SK-N-MC (cell line): Measurements from ENCODE around the gene POLR1A.

Experiments
- DNase-seq: peaks from one replicate; pipeline ENCODE4 v3.0.0-alpha.2; 2011; ENCODE audit warnings: low read depth, low spot score
- H3K27ac ChIP-seq: fragments of 200-600 bp; sonication (generic); 2 replicates; pipeline ENCODE4 v1.5.1; 2016; ENCODE audit warnings: mixed run types
- H3K36me3 ChIP-seq: fragments of 200-600 bp; sonication (generic); 2 replicates; pipeline ENCODE4 v1.6.1; 2017; ENCODE audit warnings: antibody characterized with exemption, low read length, mixed read lengths; ENCODE audit not compliant: insufficient read depth
- H3K4me3 ChIP-seq: fragments of 200-600 bp; sonication (generic); 2 replicates; pipeline ENCODE4 v1.5.1; 2016
- H3K9ac ChIP-seq: fragments of 200-600 bp; sonication (generic); 2 replicates; pipeline ENCODE4 v1.8.0; 2017; ENCODE audit warnings: mixed run types, mixed read lengths; ENCODE audit not compliant: insufficient read length
- H3K9me3 ChIP-seq: fragments of 200-600 bp; sonication (generic); 2 replicates; pipeline ENCODE4 v1.6.1; 2017; ENCODE audit warnings: low read depth, mild to moderate bottlenecking, antibody characterized with exemption, low read length, moderate library complexity, mixed read lengths
- EZH2 ChIP-seq: fragments of 200-600 bp; sonication (generic); IDR thresholded peaks from one replicate; pipeline ENCODE4 v1.6.1; 2017; ENCODE audit warnings: antibody characterized with exemption
- FOXP2 ChIP-seq: optimal IDR thresholded peaks from 2 replicates; pipeline ENCODE3; 2011; ENCODE audit warnings: mild to moderate bottlenecking, moderate library complexity; ENCODE audit not compliant: insufficient read depth; ENCODE audit errors: extremely low read length, control extremely low read depth
- POLR2AphosphoS5 ChIP-seq: IDR thresholded peaks from 2 replicates; pipeline ENCODE4 v1.6.1; 2012; ENCODE audit warnings: mild to moderate bottlenecking, low read depth, low read length, borderline replicate concordance

Gene POLR1A

GRCh38 chr2:86105252-86105968, at the start of gene POLR1A:
Gene POLR1A (minus strand): TSS chr2:86105886. CDS start chr2:86105776, 110 bp downstream.
- Histone ChIP-seq H3K36me3 (peaks cover 69% of the 10 kb centered on the region), H3K9me3 (peaks cover 10% of the 10 kb centered on the region), H3K4me3 (peak within 1 kb of the TSS; percentile 97), H3K27ac (peak within 1 kb of the TSS; percentile 93), H3K9ac (peak within 1 kb of the TSS; percentile 99)
- peak; percentile 89 for DNase-seq
- no peak for TF ChIP-seq FOXP2
- TF ChIP-seq POLR2AphosphoS5 = peak; percentile 54; the same call in 1 of the 2 replicates
- no peak for TF ChIP-seq EZH2

GRCh38 chr2:86150502-86150901, 44.8 kb upstream of the POLR1A start:
- no peak for TF ChIP-seq EZH2
- TF ChIP-seq FOXP2 = no peak
- no peak for TF ChIP-seq POLR2AphosphoS5
- Histone ChIP-seq H3K27ac (no peak overlapping the region), H3K9me3 (no peaks in the 10 kb centered on the region), H3K9ac (no peak overlapping the region), H3K4me3 (no peak overlapping the region), H3K36me3 (peaks cover 61% of the 10 kb centered on the region)
- DNase-seq = no peak

DNA sequence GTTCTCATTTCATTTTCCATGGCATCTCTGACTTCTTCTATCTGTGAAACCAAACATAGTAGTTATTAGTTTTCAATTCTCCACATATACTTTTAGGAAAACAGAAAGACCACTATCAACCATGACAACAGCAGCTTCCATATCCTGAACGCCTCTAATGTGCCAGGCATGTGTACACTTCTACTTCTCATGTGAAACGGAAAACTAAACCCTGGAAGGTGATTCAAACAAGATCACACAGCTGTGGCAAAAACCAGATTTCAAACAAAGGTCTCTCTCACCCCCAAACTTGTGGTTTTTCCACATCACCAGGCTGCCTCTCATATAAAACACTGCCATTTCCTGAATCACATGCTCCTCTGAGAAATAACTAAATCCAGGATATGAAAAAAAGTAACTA, 42.1 kb upstream of the POLR1A start:
- H3K4me3 ChIP-seq = no peak overlapping the region
- H3K36me3 ChIP-seq = peaks cover 78% of the 10 kb centered on the region
- H3K9ac ChIP-seq = no peak overlapping the region
- no peaks in the 10 kb centered on the region for H3K9me3 ChIP-seq
- H3K27ac ChIP-seq = no peak overlapping the region
- DNase-seq = no peak
- TF ChIP-seq EZH2 = no peak
- no peak for TF ChIP-seq POLR2AphosphoS5
- no peak for TF ChIP-seq FOXP2

DNA sequence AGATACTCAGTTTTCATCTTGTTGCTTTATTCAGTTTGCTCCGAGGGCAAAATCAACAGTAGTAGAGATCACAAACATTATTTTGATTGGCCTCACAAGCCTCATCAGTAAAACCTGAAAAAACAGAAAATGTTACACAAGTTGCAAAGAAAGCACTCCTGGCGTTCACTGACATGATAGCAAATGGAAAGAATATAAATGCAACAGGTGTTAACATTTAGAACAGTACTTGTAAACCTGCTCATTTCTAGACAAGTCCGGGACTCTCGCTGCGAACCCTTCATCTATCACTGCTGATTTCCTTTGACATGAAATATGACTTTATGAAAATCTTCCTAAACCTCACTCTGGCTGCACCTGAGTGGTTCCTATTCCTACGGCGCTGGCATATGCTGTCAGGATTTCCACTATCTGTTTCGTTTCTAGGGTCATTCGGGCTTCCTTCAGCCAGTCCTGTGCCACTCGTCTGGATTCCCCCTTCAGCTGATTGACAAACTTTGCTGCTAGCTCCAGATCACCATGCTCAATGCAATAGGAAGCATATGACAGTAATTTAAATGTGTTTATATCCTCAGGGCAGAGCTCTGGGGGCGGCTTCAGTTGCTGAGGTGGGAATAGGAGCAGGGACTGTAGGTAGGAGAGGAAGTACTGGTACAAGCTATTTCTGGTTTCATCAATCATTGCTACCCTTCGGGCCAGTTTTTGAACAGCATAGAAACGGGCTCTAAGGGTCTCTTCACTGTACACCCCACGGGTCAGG, 38.4 kb upstream of the POLR1A start:
- Histone ChIP-seq H3K9me3 (no peaks in the 10 kb centered on the region), H3K4me3 (no peak overlapping the region), H3K36me3 (peaks cover 79% of the 10 kb centered on the region), H3K9ac (no peak overlapping the region), H3K27ac (0 out of 2 replicates have a peak overlapping the region, but pooled peaks have one; percentile 5)
- DNase-seq = no peak
- TF ChIP-seq EZH2 = no peak
- TF ChIP-seq POLR2AphosphoS5 = no peak
- no peak for TF ChIP-seq FOXP2

GRCh38 chr2:86143307-86143706, 37.6 kb upstream of the POLR1A start:
- Histone ChIP-seq H3K9ac (no peak overlapping the region), H3K27ac (peak overlapping the region; percentile 68), H3K36me3 (peaks cover 79% of the 10 kb centered on the region), H3K4me3 (no peak overlapping the region), H3K9me3 (no peaks in the 10 kb centered on the region)
- no peak for DNase-seq
- TF ChIP-seq POLR2AphosphoS5 = no peak
- TF ChIP-seq EZH2 = no peak
- no peak for TF ChIP-seq FOXP2

- no peak overlapping the region for H3K9ac ChIP-seq
- H3K4me3 ChIP-seq = no peak overlapping the region
- no peak for DNase-seq
- peak overlapping the region; percentile 68 for H3K27ac ChIP-seq
- peaks cover 79% of the 10 kb centered on the region for H3K36me3 ChIP-seq
- TF ChIP-seq FOXP2 (no peak), EZH2 (no peak), POLR2AphosphoS5 (peak; percentile 13; the same call in 1 of the 2 replicates)
- no peaks in the 10 kb centered on the region for H3K9me3 ChIP-seq
Measured at GRCh38 chr2:86142436-86143257, 37.0 kb upstream of the POLR1A start.

GRCh38 chr2:86140969-86141392, 35.3 kb upstream of the POLR1A start:
- TF ChIP-seq POLR2AphosphoS5 (no peak; the same call in 1 of the 2 replicates), EZH2 (no peak), FOXP2 (no peak)
- DNase-seq = no peak
- Histone ChIP-seq H3K36me3 (peaks cover 88% of the 10 kb centered on the region), H3K4me3 (no peak overlapping the region), H3K9me3 (no peaks in the 10 kb centered on the region), H3K9ac (no peak overlapping the region), H3K27ac (no peak overlapping the region)

GRCh38 chr2:86139981-86140380, 34.3 kb upstream of the POLR1A start:
- DNase-seq = no peak
- no peak for TF ChIP-seq FOXP2
- no peak; the same call in 1 of the 2 replicates for TF ChIP-seq POLR2AphosphoS5
- no peak for TF ChIP-seq EZH2
- Histone ChIP-seq H3K36me3 (peaks cover 88% of the 10 kb centered on the region), H3K9me3 (no peaks in the 10 kb centered on the region), H3K4me3 (no peak overlapping the region), H3K27ac (no peak overlapping the region), H3K9ac (no peak overlapping the region)
